ENCODE measurements around the gene C5orf47.
A peak's percentile ranks its signal among the peaks of the same experiment; 100 is the strongest.

GRCh38 chr5:173969167-173970049 is 19.6 kb upstream of the C5orf47 start:
- TF ChIP-seq POLR2A (IDR thresholded peaks at IDR 0.05; ENCODE audit: low read depth, low read length) (no peak), RAD21 (IDR thresholded peaks at IDR 0.05; ENCODE audit: low read length) (no peak), CEBPB (IDR thresholded peaks at IDR 0.05; ENCODE audit: low read depth, low read length) (no peak), RFX5 (IDR thresholded peaks at IDR 0.05; ENCODE audit: low read depth, low read length) (no peak), SMC3 (IDR thresholded peaks at IDR 0.05; ENCODE audit: low read depth, low read length) (peak; percentile 13; the same call in 1 of the 2 replicates), USF2 (IDR thresholded peaks at IDR 0.05; ENCODE audit: low read depth, low read length) (peak; percentile 47), MXI1 (IDR thresholded peaks at IDR 0.05; ENCODE audit: borderline replicate concordance, low read depth, low read length) (no peak), RCOR1 (IDR thresholded peaks at IDR 0.05; ENCODE audit: insufficient replicate concordance, low read length) (no peak), MAFK (IDR thresholded peaks at IDR 0.05; ENCODE audit: low read depth, low read length) (peak; percentile 96)
- TF ChIP-seq, protein P1, sequence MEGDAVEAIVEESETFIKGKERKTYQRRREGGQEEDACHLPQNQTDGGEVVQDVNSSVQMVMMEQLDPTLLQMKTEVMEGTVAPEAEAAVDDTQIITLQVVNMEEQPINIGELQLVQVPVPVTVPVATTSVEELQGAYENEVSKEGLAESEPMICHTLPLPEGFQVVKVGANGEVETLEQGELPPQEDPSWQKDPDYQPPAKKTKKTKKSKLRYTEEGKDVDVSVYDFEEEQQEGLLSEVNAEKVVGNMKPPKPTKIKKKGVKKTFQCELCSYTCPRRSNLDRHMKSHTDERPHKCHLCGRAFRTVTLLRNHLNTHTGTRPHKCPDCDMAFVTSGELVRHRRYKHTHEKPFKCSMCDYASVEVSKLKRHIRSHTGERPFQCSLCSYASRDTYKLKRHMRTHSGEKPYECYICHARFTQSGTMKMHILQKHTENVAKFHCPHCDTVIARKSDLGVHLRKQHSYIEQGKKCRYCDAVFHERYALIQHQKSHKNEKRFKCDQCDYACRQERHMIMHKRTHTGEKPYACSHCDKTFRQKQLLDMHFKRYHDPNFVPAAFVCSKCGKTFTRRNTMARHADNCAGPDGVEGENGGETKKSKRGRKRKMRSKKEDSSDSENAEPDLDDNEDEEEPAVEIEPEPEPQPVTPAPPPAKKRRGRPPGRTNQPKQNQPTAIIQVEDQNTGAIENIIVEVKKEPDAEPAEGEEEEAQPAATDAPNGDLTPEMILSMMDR (conservative IDR thresholded peaks at IDR 0.05; ENCODE audit: low read depth, low read length): no peak

Data from IMR-90 (cell line).